ENCODE data around the gene GCLC.

The GCLC gene

GRCh38 chr6:53501432-53501831 lies 43.5 kb downstream of the GCLC start:
- Histone ChIP-seq H3K27me3 (ENCODE audit: low read length) (no peaks in the 10 kb centered on the region), H3K9ac (ENCODE audit: low read length) (no peak overlapping the region), H3F3A (ENCODE audit: insufficient read depth) (no peaks in the 10 kb centered on the region), H3K27ac (ENCODE audit: low read depth, low read length) (no peak overlapping the region), H4K20me1 (ENCODE audit: low read depth, low read length) (no peaks in the 10 kb centered on the region), H3K9me3 (ENCODE audit: insufficient read depth, low read length) (no peaks in the 10 kb centered on the region), H3K4me3 (ENCODE audit: insufficient read depth, low read length, poor library complexity, severe bottlenecking) (no peak overlapping the region), H2AFZ (ENCODE audit: low read depth, low read length, severe bottlenecking) (no peak overlapping the region), H3K36me3 (ENCODE audit: low read length) (peaks cover 2% of the 10 kb centered on the region), H3K79me2 (ENCODE audit: insufficient read depth, low read length) (no peaks in the 10 kb centered on the region), H3K9me2 (replicated peaks; ENCODE audit: insufficient read depth, low read length) (no peaks in the 10 kb centered on the region), H3K4me2 (ENCODE audit: low read depth, low read length, poor library complexity, severe bottlenecking) (no peak overlapping the region)
- no peak for TF ChIP-seq EZH2phosphoT487 (conservative IDR thresholded peaks at IDR 0.05; ENCODE audit: low read length)
- no peak for TF ChIP-seq CTCF (IDR thresholded peaks at IDR 0.05; ENCODE audit: insufficient read depth, low read length, poor library complexity, severe bottlenecking)

- Histone ChIP-seq H3K4me2 (ENCODE audit: low read depth, low read length, poor library complexity, severe bottlenecking) (no peak overlapping the region), H3K27me3 (ENCODE audit: low read length) (no peaks in the 10 kb centered on the region), H4K20me1 (ENCODE audit: low read depth, low read length) (no peaks in the 10 kb centered on the region), H3F3A (ENCODE audit: insufficient read depth) (no peaks in the 10 kb centered on the region), H3K9me3 (ENCODE audit: insufficient read depth, low read length) (no peaks in the 10 kb centered on the region), H3K27ac (ENCODE audit: low read depth, low read length) (no peak overlapping the region), H3K9me2 (replicated peaks; ENCODE audit: insufficient read depth, low read length) (no peaks in the 10 kb centered on the region), H3K36me3 (ENCODE audit: low read length) (no peaks in the 10 kb centered on the region; the same call in none of the 2 replicates), H3K4me3 (ENCODE audit: insufficient read depth, low read length, poor library complexity, severe bottlenecking) (no peak overlapping the region), H2AFZ (ENCODE audit: low read depth, low read length, severe bottlenecking) (no peak overlapping the region), H3K79me2 (ENCODE audit: insufficient read depth, low read length) (no peaks in the 10 kb centered on the region), H3K9ac (ENCODE audit: low read length) (no peak overlapping the region)
- no peak for TF ChIP-seq CTCF (IDR thresholded peaks at IDR 0.05; ENCODE audit: insufficient read depth, low read length, poor library complexity, severe bottlenecking)
- TF ChIP-seq EZH2phosphoT487 (conservative IDR thresholded peaks at IDR 0.05; ENCODE audit: low read length): no peak
Measured at GRCh38 chr6:53500095-53500494, 44.8 kb downstream of the GCLC start.

- Histone ChIP-seq H3K27ac (ENCODE audit: low read depth, low read length) (no peak overlapping the region), H3K4me2 (ENCODE audit: low read depth, low read length, poor library complexity, severe bottlenecking) (no peak overlapping the region), H3K9me2 (replicated peaks; ENCODE audit: insufficient read depth, low read length) (no peaks in the 10 kb centered on the region), H3K9ac (ENCODE audit: low read length) (no peak overlapping the region), H3K79me2 (ENCODE audit: insufficient read depth, low read length) (no peaks in the 10 kb centered on the region), H3K36me3 (ENCODE audit: low read length) (no peaks in the 10 kb centered on the region; the same call in 1 of the 2 replicates), H3K9me3 (ENCODE audit: insufficient read depth, low read length) (no peaks in the 10 kb centered on the region), H3K27me3 (ENCODE audit: low read length) (no peaks in the 10 kb centered on the region), H3K4me3 (ENCODE audit: insufficient read depth, low read length, poor library complexity, severe bottlenecking) (no peak overlapping the region), H4K20me1 (ENCODE audit: low read depth, low read length) (no peaks in the 10 kb centered on the region), H2AFZ (ENCODE audit: low read depth, low read length, severe bottlenecking) (no peak overlapping the region), H3F3A (ENCODE audit: insufficient read depth) (no peaks in the 10 kb centered on the region)
- TF ChIP-seq CTCF (IDR thresholded peaks at IDR 0.05; ENCODE audit: insufficient read depth, low read length, poor library complexity, severe bottlenecking): no peak
Measured at GRCh38 chr6:53499094-53499493, 45.8 kb downstream of the GCLC start.
